Activated T-cell treated with anti-CD3 and anti-CD28 coated beads for 4 hours (primary cell): ENCODE data around the gene COL18A1.
"Not testable (repeated sequence)": the region's sequence is repeated elsewhere in the genome, so short reads cannot be mapped to it uniquely, and the experiment has no call there.

ENCODE experiments used
- DNase-seq: peaks from one replicate; pipeline ENCODE4 v3.0.0-alpha.2; 2020

COL18A1 gene

DNA sequence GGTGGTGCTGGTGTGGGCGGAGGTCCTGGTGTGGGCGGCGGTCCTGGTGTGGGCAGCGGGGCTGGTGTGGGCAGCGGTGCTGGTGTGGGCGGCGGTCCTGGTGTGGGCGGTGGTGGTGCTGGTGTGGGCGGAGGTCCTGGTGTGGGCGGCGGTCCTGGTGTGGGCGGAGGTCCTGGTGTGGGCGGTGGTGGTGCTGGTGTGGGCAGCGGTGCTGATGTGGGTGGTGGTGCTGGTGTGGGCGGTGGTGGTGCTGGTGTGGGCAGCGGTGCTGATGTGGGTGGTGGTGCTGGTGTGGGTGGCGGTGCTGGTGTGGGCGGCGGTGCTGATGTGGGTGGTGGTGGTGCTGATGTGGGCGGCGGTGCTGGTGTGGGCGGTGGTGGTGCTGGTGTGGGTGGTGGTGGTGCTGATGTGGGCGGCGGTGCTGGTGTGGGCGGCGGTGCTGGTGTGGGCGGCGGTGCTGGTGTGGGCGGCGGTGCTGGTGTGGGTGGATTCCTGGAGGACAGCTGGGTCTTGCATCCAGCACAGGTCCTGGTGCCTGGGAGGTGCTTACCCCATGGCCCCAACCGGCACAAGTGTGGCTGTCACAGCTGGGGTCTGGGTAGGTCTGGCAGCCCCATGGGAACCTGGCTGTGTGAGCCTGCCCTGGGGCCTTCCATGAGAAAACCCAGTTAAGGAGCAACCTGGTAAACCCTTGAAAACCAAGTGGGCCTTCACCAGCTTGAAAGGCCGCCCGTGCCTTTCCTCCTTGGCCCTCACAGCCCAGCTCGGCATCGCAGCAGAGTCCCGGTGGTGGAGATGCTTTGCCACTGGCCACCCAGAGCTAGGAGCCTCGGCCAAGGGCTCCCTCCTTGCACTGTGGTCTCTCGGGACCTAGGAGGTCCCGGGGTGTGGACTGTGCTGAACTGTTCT lies 38.0 kb downstream of the COL18A1 start:
- DNase-seq: not testable (repeated sequence)

DNA sequence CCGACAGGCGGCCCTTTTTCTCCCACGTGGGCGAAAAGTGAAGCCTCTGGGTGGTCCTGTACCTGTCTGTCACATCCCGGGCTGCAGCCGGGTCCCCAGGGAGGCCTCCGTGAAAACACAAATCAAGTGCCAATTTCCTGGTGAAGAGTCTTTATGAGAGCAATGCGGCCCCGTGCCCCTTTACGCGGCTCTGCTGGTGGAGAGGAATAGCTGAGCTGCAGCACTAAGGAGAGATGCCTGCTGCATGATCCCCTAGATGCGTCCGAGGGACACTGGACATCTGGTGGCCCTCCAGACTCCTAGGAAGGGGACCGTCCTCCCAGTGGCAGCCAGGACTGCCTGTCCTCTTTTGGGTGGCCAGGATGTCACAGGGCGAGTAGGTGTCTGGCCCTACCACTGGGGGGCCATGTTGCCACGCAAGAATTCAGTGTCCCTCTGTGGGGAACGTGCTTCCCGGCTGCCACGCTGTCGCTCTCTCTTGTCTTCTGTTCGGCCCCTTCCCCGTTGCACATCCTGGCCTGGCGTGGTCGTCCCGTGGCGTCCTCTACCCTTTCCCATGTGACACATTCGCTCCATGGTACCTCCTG lies 38.7 kb downstream of the COL18A1 start:
- DNase-seq: no peak

DNA sequence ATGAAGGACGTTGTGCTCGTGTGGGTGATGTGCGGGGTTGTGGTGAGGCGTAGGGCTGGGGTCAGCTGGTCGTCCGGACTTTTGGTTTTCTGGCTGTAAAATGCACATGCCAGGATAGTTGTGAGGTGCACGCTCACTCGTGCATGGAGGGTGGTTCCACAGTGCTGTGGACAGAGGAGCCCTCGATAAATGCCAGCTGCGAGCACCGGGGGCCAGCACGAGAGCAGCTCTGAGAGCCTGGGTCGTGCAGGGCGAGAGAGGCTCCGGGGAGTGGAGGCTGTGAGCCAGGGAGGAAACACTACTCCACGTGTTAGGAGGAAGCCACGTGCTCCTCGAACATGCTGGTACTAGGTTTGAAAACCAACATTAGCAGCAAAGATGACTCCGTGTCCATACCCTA lies 39.4 kb downstream of the COL18A1 start:
- no peak for DNase-seq

DNA sequence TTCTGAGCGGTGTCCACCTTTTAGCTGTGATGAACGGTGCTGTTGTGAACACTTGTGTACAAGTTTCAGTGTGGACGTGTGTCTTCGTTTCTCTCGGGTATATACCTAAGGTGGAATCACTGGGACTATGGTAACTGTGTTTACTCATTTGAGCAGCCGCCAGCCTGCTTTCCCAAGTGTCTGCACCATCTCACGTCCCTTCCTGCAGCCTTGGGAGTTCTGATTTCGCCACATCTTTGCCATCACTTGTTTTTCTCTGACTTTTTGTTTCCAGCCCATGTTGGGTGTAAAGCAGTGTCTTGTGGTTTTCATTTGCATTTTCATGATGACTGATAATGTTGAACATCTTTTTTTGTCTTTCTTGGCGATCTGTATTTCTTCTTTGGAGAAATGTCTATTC lies 40.4 kb downstream of the COL18A1 start:
- DNase-seq: no peak

DNA sequence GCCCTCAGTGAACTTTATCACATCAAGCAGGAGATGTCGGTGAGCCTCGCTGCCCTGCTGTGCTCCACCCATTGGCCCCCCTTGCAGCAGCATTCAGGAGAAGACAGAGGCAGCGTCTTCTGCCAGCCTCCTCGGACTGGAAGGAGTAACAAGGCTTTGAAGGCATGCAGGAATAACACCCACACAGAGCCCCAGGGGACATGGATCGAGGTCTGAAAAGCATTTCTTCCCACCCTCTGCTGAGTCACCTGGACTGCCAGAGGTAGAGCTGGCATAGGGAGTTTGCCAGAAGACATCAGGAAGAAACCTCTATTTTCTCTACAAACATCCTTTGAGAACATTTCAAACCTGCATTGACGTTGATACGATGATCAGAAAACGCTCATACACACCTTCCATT lies 42.9 kb downstream of the COL18A1 start:
- no peak for DNase-seq

DNA sequence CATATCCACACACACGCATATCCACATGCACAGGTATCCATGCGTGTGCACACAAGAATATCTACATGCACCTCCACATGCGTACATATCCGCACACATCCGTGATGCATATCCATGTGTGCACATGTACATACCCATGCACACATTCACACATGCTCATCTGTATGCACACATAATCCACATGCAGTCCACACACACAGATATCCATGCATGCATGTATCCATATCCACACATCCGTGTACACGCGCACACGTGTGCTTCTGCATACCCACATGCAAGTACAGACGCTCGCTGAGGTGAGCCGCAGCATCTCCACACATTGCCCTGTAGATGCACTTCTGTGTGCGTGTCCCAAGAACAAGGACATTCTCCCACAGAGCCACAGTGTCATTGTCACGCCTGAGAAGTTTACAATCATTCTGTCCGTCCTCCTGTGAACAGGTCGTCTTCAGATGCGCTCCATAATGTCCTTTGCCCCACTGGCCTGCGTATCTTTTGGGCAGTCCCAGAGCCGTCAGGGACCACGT lies 43.4 kb downstream of the COL18A1 start:
- no peak for DNase-seq

DNA sequence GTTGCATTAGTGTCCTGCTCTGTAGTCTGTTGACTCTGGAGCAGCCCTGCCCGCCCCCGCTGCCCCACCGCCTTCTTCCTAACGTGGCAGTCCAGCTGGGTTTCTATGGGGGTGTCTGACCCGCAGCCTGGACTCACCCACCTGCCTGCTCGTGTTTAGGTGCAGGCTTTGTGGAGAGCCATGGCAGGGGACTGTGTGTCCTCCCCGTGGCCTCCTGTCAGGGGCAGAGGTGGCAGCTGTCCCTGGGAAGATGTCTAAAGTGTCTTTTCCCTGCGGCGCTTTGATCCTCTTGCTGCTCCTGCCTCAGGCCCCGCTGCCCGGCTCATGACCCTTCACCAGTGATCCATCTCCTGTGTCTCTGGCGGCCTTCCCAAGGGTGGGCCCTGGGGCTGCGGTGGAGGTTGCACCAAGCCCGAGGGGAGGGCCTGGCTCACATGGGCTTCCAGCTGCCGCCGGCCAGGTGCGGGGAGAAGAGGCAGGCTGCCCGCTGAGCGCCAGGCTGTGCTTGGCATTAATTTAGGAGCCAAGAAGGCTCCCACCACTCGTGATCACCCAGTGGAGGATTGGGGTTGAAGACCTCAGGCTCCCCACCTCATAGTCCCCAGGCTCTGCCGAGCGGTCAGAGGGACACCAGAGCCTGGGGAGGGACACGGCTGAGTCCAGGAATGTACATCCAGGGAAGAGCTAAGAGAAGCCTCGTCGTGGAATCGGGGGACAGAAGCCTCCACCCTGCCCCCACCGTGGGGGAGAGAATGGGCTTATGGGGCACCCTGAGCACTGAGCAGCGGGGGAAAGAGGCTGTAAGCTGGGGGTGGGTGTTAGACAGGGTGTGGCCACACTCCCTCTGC lies 44.1 kb downstream of the COL18A1 start:
- DNase-seq: no peak

DNA sequence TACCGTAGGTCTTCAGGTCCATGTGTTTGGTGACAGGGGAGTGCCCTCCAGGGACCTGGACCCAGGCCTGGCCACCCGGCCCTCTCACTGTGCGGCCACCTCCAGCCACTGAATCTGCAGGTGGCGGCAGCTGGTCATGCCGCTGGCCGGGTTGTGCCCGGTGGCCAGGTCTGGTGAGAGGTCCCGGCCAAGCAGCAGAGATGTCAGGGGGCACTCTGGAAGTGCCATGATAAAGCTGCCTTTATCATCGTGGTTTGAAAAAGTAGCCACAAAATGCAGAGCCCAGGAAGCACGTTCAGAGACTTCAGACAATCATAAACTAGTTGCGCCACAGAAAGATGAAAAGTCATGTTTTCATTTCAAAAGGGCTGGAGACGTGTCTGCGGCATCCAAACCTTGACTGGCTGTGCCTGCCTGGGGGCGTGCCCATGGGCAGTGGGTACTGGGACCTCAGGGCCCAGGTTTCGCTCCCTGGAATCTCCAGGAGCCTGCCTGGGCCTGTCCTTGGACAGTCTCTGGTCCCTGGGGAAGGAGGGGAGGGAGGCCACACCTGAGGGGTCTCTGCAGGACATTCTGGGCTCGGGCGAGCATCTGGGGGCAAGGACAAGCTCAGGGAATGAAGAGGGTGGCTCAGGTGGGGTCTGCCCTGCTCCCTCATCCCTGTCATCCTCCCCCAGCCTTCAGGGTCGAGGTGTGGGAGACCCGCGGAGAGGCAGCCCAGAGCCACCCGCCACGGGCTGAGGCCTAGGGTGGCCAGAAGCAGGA lies 44.9 kb downstream of the COL18A1 start:
- no peak for DNase-seq

DNA sequence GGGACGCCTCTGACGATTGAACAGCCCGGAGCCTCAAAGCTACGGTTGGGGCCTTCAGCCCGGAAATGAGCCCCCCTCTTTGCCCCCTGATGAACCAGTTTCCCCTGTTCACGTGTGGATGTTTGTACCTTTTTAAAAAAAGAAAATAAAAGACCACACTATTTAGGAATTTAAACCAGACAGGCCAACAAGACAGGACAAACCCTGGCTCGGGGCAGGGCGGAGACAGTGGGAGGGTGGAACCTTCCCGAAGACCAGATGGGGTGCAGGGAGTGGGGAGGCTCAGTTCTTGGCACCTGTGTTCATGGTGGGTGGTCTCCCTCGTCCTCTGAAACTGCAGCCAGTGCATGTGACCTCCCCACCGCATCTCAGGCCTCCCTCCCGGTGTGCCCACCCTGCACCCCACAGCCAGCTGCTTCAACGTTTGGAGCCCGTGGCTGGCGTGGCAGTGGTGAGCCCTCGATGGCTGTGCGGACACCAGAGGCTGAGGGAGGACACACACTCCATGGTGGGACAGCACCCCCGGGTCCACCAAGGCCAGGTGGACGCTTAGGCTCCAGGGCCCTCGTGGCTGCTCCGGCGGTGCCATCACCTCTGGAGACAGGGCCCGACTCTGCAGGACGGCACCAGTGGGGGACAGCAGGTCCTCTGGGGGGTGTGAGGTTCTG lies 45.6 kb downstream of the COL18A1 start:
- DNase-seq: no peak

DNA sequence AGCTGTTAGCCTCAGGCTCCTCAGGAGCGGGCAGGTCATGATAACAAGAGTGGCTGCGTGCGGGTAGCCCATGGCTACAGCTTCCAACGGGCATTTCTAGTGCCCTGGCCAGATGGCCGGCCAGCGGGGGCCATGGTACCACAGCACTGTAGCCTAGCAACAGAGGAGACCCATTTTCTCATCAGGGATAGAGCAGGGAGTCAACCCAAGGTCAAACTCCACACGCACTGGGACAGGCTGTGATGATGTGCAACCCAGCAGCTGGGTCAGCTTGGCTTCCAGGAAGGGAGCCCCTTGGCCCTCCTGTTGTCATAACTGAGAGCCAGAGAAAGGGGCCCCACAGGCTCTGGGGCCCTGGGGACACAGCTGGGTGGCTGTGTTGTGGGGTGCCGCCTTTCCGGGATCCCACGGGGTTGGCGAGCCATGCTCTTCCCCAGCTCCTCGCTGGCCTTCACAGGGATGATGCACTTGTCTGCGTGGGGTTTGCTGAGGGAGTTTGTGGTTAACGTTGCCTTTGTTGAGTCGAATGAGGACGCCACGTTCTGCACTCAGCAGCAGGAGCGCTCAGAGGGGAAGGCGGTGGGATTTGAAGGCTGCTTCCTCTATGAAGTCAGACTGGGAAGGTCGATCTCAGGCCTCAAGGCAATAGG lies 46.3 kb downstream of the COL18A1 start:
- no peak for DNase-seq

DNA sequence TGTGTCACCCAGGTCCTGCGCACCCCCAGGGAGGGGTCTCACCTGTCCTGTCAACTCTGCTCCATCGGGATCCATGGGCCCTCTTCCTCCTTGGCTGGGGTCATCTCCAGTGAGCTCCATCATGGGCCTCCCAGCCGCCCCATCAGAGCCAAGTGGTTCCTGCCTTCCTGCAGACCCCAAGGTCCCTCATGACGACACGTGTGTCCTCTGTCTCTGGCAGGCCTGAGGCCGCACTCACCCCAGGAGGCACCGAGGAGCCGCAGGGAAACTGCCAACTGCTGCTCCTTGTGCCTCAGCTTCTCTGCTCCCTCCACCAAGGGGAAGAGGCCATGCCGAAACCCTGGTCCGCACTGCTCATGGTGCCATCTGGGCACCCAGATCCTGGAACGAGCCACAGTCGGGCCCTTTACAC lies 46.8 kb downstream of the COL18A1 start:
- DNase-seq: no peak

DNA sequence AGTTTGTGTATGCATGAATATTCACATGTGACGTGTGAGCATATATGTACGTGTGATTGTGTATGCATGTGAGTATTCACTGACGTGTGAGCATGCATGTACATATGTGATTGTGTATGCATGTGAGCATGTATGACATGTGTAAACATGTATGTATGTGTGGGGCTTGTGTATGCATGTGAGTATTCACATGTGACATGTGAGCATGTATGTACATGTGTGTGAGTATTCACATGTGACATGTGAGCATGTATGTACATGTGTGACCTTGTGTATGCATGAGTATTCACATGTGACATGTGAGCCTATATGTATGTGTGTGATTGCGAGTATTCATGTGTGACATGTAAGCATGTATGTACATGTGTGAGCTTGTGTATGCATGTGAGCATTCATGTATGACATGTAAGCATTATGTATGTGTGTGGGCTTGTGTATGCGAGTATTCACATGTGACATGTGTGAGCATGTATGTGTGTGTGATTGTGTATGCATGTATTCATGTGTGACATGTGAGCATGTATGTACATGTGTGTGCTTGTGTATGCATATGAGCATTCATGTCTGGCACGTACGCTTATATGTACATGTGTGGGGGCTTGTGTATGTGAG lies 47.8 kb downstream of the COL18A1 start:
- no peak for DNase-seq

DNA sequence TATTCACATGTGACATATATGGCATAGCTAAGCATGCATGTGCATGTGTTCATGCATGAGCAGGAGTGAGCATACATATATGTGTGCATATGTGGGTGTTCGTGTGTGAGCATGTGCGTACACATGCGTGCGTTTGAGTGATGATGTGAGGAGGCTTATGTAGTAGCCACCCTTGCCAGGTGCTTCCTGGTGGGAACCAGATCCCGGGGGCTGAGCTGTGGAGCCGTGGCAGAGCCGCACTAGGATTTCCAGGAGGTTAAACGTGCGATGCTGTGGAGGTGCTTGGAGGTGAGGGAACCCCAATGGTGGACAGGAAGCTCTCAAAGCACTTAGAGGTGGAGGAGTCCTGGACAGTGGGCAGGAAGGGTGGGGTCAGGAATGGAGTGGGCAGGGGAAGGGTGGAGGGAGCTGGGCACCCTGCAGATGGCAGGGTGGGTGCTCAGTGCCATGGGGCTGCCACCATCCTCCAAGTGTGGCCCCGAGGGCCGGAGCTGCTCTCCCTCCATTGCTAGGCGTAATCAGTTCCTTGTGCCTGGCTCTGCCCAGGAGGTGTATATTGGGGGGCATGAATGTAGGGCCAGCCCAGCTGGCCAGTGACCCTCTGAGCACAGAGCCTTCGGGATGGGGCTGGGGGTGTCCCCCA lies 48.5 kb downstream of the COL18A1 start:
- DNase-seq: no peak

DNA sequence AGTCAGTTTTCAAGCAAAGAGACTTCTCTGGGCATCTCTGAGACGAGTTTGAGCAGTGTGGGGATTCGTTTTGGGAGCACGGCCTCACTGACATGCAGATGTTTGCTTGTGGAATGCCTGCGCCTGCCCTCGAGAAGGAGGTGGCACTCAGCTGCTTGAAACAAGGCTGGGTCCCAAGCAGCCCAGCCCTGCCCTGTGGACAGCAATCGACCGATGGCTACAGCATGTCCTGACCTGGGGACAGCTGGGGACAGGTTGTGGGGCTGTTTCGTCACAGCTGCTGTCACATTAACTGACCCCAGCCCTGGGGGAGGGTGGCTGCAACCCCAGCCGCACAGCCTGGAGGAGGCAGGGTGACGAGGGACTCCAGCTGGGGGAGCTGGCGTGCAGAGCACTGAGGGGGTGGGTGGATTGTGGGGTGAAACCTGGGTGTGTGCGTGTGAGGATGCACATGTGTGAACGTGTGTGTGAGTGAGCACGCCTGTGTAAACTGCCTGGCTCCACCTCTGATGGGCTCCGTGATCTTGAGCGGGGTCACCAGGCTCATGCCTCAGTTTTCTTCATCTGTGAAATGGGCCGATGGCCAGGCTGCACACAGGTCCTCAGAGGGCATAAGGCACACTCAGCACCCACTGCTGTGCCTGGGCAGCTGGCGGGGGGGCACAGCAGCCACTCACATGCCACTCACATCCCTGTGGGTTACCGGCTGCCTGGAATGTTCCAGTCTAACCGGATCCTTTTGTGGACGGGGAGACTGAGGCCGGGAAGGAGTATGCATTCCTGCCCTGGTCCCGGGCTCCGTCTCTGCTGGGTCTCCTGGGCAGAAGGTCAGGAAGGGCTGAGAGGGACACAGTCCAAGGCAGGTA lies 49.3 kb downstream of the COL18A1 start:
- no peak for DNase-seq

DNA sequence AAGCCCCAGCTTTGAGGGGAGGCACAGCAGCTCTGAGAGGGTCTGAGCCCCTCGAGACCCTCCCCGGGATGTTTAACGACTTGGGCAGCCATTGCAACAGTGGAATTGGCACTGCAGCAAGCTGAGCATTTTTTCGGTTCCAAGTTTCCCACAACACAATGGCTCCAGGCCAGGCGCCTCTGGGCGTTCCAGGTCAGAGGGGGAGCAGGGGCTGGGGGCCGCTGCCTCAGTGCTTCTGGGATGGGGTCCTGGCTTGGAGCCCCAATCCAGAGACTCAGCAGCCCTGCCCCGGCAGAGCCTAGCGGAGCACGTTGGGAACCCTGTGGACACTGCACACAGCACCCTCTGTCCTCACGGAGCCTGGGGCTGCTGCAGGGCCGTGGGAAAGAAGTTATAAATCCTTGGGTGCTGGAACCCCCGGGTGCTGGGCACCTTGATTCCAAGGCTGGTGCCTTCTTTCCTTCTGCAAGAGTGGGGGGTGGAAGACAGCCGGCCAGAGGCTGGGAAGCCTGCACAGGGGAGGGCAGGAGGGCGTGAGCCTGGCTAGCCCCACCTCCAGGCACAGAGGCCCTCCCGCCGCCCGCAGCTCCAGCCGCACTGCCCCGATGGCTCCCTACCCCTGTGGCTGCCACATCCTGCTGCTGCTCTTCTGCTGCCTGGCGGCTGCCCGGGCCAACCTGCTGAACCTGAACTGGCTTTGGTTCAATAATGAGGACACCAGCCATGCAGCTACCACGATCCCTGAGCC lies 50.1 kb downstream of the COL18A1 start:
- no peak for DNase-seq

DNA sequence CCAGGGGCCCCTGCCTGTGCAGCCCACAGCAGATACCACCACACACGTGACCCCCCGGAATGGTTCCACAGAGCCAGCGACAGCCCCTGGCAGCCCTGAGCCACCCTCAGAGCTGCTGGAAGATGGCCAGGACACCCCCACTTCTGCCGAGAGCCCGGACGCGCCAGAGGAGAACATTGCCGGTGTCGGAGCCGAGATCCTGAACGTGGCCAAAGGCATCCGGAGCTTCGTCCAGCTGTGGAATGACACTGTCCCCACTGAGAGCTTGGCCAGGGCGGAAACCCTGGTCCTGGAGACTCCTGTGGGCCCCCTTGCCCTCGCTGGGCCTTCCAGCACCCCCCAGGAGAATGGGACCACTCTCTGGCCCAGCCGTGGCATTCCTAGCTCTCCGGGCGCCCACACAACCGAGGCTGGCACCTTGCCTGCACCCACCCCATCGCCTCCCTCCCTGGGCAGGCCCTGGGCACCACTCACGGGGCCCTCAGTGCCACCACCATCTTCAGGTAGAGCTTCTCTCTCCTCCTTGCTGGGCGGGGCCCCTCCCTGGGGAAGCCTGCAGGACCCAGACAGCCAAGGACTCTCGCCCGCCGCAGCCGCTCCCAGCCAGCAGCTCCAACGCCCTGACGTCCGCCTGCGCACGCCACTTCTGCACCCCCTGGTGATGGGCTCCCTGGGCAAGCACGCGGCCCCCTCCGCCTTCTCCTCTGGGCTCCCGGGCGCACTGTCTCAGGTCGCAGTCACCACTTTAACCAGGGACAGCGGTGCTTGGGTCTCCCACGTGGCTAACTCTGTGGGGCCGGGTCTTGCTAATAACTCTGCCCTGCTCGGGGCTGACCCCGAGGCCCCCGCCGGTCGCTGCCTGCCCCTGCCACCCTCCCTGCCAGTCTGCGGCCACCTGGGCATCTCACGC lies 51.0 kb downstream of the COL18A1 start:
- DNase-seq: no peak

DNA sequence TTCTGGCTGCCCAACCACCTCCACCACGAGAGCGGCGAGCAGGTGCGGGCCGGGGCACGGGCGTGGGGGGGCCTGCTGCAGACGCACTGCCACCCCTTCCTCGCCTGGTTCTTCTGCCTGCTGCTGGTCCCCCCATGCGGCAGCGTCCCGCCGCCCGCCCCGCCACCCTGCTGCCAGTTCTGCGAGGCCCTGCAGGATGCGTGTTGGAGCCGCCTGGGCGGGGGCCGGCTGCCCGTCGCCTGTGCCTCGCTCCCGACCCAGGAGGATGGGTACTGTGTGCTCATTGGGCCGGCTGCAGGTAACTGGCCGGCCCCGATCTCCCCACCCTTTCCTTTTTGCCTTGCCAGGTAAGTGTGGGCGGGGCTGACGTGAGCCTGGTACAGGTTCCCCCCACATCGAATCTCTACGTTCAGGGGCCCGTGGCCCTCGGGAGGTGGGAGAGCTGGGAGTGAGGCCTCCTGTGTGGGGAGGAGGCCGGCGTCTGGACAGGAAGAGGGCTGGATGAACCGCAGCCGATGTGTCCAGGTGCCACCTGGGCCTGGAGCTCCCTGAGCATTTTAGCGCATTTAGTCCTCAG lies 51.7 kb downstream of the COL18A1 start:
- DNase-seq: no peak
